H9 (cell line): ENCODE results near the gene PIGM. TPM values are rescaled to one million over a fixed set of nuclear protein-coding genes. Genes with fewer than 3 reads are reported as not detected.

ENCODE experiments used
- DNase-seq: peaks from one replicate; pipeline ENCODE4 v3.0.0-alpha.2; 2017
- H2AFZ ChIP-seq: one replicate; pipeline ENCODE4 v1.6.1; 2013; ENCODE audit warnings: mild to moderate bottlenecking, low read length, control low read depth, moderate library complexity
- H2AK5ac ChIP-seq: 2 replicates; pipeline ENCODE4 v1.6.1; 2013; ENCODE audit warnings: low read length, control low read depth, mixed read lengths; ENCODE audit not compliant: insufficient read length
- H2BK120ac ChIP-seq: one replicate; pipeline ENCODE4 v1.6.1; 2013; ENCODE audit warnings: low read depth, mild to moderate bottlenecking, low read length, control low read depth, inconsistent platforms; ENCODE audit not compliant: poor library complexity, severe bottlenecking
- H2BK12ac ChIP-seq: 2 replicates; pipeline ENCODE4 v1.6.1; 2013; ENCODE audit warnings: low read length, control low read depth, mixed read lengths, low read depth; ENCODE audit not compliant: insufficient read length
- H2BK15ac ChIP-seq: 2 replicates; pipeline ENCODE4 v1.6.1; 2013; ENCODE audit warnings: low read depth, low read length, control low read depth
- H2BK20ac ChIP-seq: one replicate; pipeline ENCODE4 v1.6.1; 2013; ENCODE audit warnings: low read depth, mild to moderate bottlenecking, low read length, control low read depth, inconsistent platforms; ENCODE audit not compliant: poor library complexity, severe bottlenecking
- H2BK5ac ChIP-seq: 2 replicates; pipeline ENCODE4 v1.6.1; 2013; ENCODE audit warnings: low read length, control low read depth, mixed read lengths; ENCODE audit not compliant: insufficient read length
- H3K14ac ChIP-seq: 2 replicates; pipeline ENCODE4 v1.6.1; 2013; ENCODE audit warnings: low read length, control low read depth; ENCODE audit not compliant: insufficient read depth
- H3K18ac ChIP-seq: 2 replicates; pipeline ENCODE4 v1.6.1; 2013; ENCODE audit warnings: low read depth, mild to moderate bottlenecking, mixed read lengths, low read length, control low read depth; ENCODE audit not compliant: insufficient read length
- H3K23ac ChIP-seq: 2 replicates; pipeline ENCODE4 v1.6.1; 2013; ENCODE audit warnings: low read length, control low read depth, mixed read lengths, low read depth; ENCODE audit not compliant: insufficient read length
- H3K23me2 ChIP-seq: 2 replicates; pipeline ENCODE4 v1.6.1; 2013; ENCODE audit warnings: low read depth, mild to moderate bottlenecking, mixed read lengths, low read length, control low read depth; ENCODE audit not compliant: insufficient read length, poor library complexity, severe bottlenecking
- H3K27ac ChIP-seq: 2 replicates; pipeline ENCODE4 v1.5.1; 2013; ENCODE audit warnings: low read length, control low read depth, mixed read lengths, low read depth; ENCODE audit not compliant: insufficient read length
- H3K27me3 ChIP-seq: 2 replicates; pipeline ENCODE4 v1.6.1; 2013; ENCODE audit warnings: low read length, control low read depth, inconsistent platforms; ENCODE audit not compliant: insufficient read depth
- H3K4ac ChIP-seq: 2 replicates; pipeline ENCODE4 v1.6.1; 2013; ENCODE audit warnings: low read depth, mild to moderate bottlenecking, control low read depth, inconsistent platforms, low read length, moderate library complexity
- H3K4me1 ChIP-seq: 2 replicates; pipeline ENCODE4 v1.6.1; 2013; ENCODE audit warnings: low read length, control low read depth, inconsistent platforms; ENCODE audit not compliant: insufficient read depth
- H3K4me2 ChIP-seq: 2 replicates; pipeline ENCODE4 v1.6.1; 2013; ENCODE audit warnings: low read length, control low read depth, mixed read lengths; ENCODE audit not compliant: insufficient read length, insufficient read depth
- H3K56ac ChIP-seq: 2 replicates; pipeline ENCODE4 v1.6.1; 2013; ENCODE audit warnings: low read depth, mild to moderate bottlenecking, mixed read lengths, low read length, control low read depth; ENCODE audit not compliant: insufficient read length
- H3K79me1 ChIP-seq: 2 replicates; pipeline ENCODE4 v1.6.1; 2013; ENCODE audit warnings: low read depth, mild to moderate bottlenecking, moderate library complexity, low read length, control low read depth, inconsistent platforms; ENCODE audit not compliant: insufficient read depth, poor library complexity, severe bottlenecking
- H3K79me2 ChIP-seq: 2 replicates; pipeline ENCODE4 v1.6.1; 2013; ENCODE audit warnings: low read length, control low read depth, inconsistent platforms; ENCODE audit not compliant: insufficient read depth
- H3K9ac ChIP-seq: 2 replicates; pipeline ENCODE4 v1.6.1; 2013; ENCODE audit warnings: low read length, control low read depth, mixed read lengths; ENCODE audit not compliant: insufficient read length; ENCODE audit errors: extremely low read depth
- H3K9me3 ChIP-seq: one replicate; pipeline ENCODE4 v1.6.1; 2013; ENCODE audit warnings: low read depth, low read length, inconsistent platforms; ENCODE audit not compliant: control insufficient read depth
- H3T11ph ChIP-seq: one replicate; pipeline ENCODE4 v1.6.1; 2013; ENCODE audit warnings: mild to moderate bottlenecking, low read length, control low read depth, inconsistent platforms
- H4K20me1 ChIP-seq: one replicate; pipeline ENCODE4 v1.6.1; 2013; ENCODE audit not compliant: control insufficient read depth, insufficient read length, insufficient read depth
- H4K5ac ChIP-seq: 2 replicates; pipeline ENCODE4 v1.6.1; 2013; ENCODE audit warnings: low read depth, mild to moderate bottlenecking, mixed read lengths, low read length, control low read depth; ENCODE audit not compliant: insufficient read length
- H4K8ac ChIP-seq: replicated peaks from 2 replicates; pipeline ENCODE4 v1.6.1; 2013; ENCODE audit warnings: low read length, control low read depth, mixed read lengths, low read depth; ENCODE audit not compliant: insufficient read length
- H4K91ac ChIP-seq: 2 replicates; pipeline ENCODE4 v1.6.1; 2013; ENCODE audit warnings: low read depth, mild to moderate bottlenecking, moderate library complexity, mixed read lengths, low read length, control low read depth; ENCODE audit not compliant: insufficient read length
- H3K27ac Mint-ChIP-seq, 3 experiments: 2 replicates in 2 of 3; 3 replicates in 1 of 3; pipeline ENCODE4 v1.8.0; 2020 to 2021; ENCODE audit warnings: mixed read lengths in 3 of 3, mild to moderate bottlenecking in 1 of 3, moderate library complexity in 1 of 3
- H3K27me3 Mint-ChIP-seq: 2 replicates; pipeline ENCODE4 v1.8.0; 2021; ENCODE audit warnings: low read depth, mild to moderate bottlenecking, moderate library complexity, mixed read lengths
- H3K36me3 Mint-ChIP-seq, 3 experiments: 2 replicates in 2 of 3; 3 replicates in 1 of 3; pipeline ENCODE4 v1.8.0; 2020 to 2021; ENCODE audit warnings: low read depth in 3 of 3, mixed read lengths in 3 of 3; ENCODE audit not compliant: insufficient read depth in 1 of 3
- H3K4me1 Mint-ChIP-seq, 2 experiments: 2 replicates each; pipeline ENCODE4 v1.8.0; 2020; ENCODE audit warnings: mixed read lengths in 2 of 2
- H3K4me3 Mint-ChIP-seq, 2 experiments: 2 replicates in 1 of 2; 3 replicates in 1 of 2; pipeline ENCODE4 v1.8.0; 2020 to 2021; ENCODE audit warnings: mild to moderate bottlenecking in 2 of 2, mixed read lengths in 2 of 2, moderate library complexity in 1 of 2
- H3K9me3 Mint-ChIP-seq, 2 experiments: 2 replicates in 1 of 2; 3 replicates in 1 of 2; pipeline ENCODE4 v1.8.0; 2020; ENCODE audit warnings: mild to moderate bottlenecking in 2 of 2, mixed read lengths in 2 of 2, moderate library complexity in 1 of 2
- CTCF ChIP-seq: fragments of 200-600 bp; sonication (generic); conservative IDR thresholded peaks from 3 replicates; pipeline ENCODE4 v1.8.0; 2021; ENCODE audit warnings: antibody characterized with exemption, mild to moderate bottlenecking
- WGBS: extraction: QIAGEN DNeasy Blood & Tissue Kit; methylation state at CpG from one replicate; pipeline ENCODE4 v1.1.7; 2013; ENCODE audit warnings: missing lambda C conversion rate, low lambda C conversion rate, mixed read lengths; ENCODE audit not compliant: insufficient read length; ENCODE audit errors: extremely low coverage; 5-methylcytosine and 5-hydroxymethylcytosine counted together
- total RNA-seq: library from RNA; stranded (reverse); gene quantifications from 2 replicates; pipeline ENCODE4 v1.2.1, GENCODE V29; 2021

The PIGM gene
- total RNA-seq, 1 experiment from 2014 or later = 5.9 TPM

GRCh38 chr1:160021376-160022074, 10.3 kb downstream of the PIGM start:
- no peak overlapping the region for H4K5ac ChIP-seq
- no peaks in the 10 kb centered on the region for H3K4me1 Mint-ChIP-seq
- H3K4me1 ChIP-seq = no peaks in the 10 kb centered on the region
- H2BK20ac ChIP-seq = no peak overlapping the region
- no peaks in the 10 kb centered on the region for H3K79me2 ChIP-seq
- no peak overlapping the region for H2AK5ac ChIP-seq
- H2BK120ac ChIP-seq = no peak overlapping the region
- no peak overlapping the region for H3K56ac ChIP-seq
- no peaks in the 10 kb centered on the region for H3K79me1 ChIP-seq
- H3K27me3 ChIP-seq = no peaks in the 10 kb centered on the region
- no peaks in the 10 kb centered on the region for H3K36me3 Mint-ChIP-seq
- no peak for DNase-seq
- no peak overlapping the region for H3K14ac ChIP-seq
- H4K8ac ChIP-seq = no peak overlapping the region
- H3K4me2 ChIP-seq = no peak overlapping the region
- peaks cover 10% of the 10 kb centered on the region for H3K27me3 Mint-ChIP-seq
- H2BK12ac ChIP-seq = no peak overlapping the region
- H2BK5ac ChIP-seq = no peak overlapping the region
- no peaks in the 10 kb centered on the region for H3K9me3 Mint-ChIP-seq
- H3K27ac ChIP-seq = no peak overlapping the region
- H3K23ac ChIP-seq = no peak overlapping the region
- no peaks in the 10 kb centered on the region for H3K9me3 ChIP-seq
- no peak overlapping the region for H3K4ac ChIP-seq
- no CpG with 5 or more reads among the region's 5 CpGs for WGBS
- H2BK15ac ChIP-seq = no peak overlapping the region
- no peaks in the 10 kb centered on the region for H4K20me1 ChIP-seq
- H4K91ac ChIP-seq = no peak overlapping the region
- no peak overlapping the region for H3K4me3 Mint-ChIP-seq
- H3K9ac ChIP-seq = no peak overlapping the region
- no peak overlapping the region for H2AFZ ChIP-seq
- no peak for TF ChIP-seq CTCF
- no peak overlapping the region for H3T11ph ChIP-seq
- no peaks in the 10 kb centered on the region for H3K23me2 ChIP-seq
- H3K18ac ChIP-seq = no peak overlapping the region
- no peak overlapping the region for H3K27ac Mint-ChIP-seq
